ENCODE measurements around the gene SPRN. TPM values are rescaled to one million over a fixed set of nuclear protein-coding genes. Genes with fewer than 3 reads are reported as not detected.

Gene SPRN
- total RNA-seq, 1 experiment from 2014 or later = not detected

DNA sequence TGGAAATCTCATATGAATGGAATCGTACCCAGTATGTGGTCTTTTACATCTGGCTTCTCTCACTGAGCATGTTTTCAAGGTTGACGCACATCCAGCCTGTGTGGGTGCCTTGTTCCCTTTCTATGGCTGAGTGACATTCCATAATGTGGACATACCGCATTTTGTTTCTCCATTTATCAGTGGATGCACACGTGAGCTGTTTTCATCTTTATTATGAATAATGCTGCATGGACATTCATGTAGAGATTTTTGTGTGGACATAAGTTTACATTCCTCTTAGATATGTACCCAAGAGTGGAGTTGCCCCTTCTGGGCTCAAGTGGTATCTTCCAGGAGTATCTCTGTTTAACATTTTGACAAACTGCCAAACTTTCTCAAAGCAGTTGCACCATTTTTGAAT lies 28.0 kb upstream of the SPRN start:
- TF ChIP-seq CTCF (conservative IDR thresholded peaks at IDR 0.05; ENCODE audit: low read depth, low read length) (no peak), EZH2 (IDR thresholded peaks at IDR 0.05; ENCODE audit: borderline replicate concordance, low read depth, low read length, poor library complexity, severe bottlenecking) (no peak)
- no peak for DNase-seq (ENCODE audit: low spot score)
- H3K36me3 ChIP-seq (ENCODE audit: insufficient read depth, low read length, poor library complexity, severe bottlenecking) = no peaks in the 10 kb centered on the region
- BruUV-seq (replicated peaks) = no TSS peak
- H3K4me1 ChIP-seq (ENCODE audit: insufficient read depth, low read length, poor library complexity, severe bottlenecking) = no peaks in the 10 kb centered on the region
- H3K27ac ChIP-seq (ENCODE audit: low read depth, low read length, poor library complexity, severe bottlenecking) = no peak overlapping the region
- no peak overlapping the region for H3K4me3 ChIP-seq (ENCODE audit: low read depth, low read length, poor library complexity, severe bottlenecking)
- no peaks in the 10 kb centered on the region for H3K27me3 ChIP-seq (replicated peaks; ENCODE audit: insufficient read depth, low read depth, low read length, poor library complexity)
- CTCF ChIA-PET = no interaction called here
- H3K9me3 ChIP-seq (ENCODE audit: low read depth, low read length, poor library complexity, severe bottlenecking) = peaks cover 17% of the 10 kb centered on the region
- intact Hi-C loops (cut with micrococcal nuclease; ENCODE audit: unreplicated experiment) = no loop called here
- POLR2A ChIA-PET (ENCODE audit: low non-redundant PET) = no interaction called here

DNA sequence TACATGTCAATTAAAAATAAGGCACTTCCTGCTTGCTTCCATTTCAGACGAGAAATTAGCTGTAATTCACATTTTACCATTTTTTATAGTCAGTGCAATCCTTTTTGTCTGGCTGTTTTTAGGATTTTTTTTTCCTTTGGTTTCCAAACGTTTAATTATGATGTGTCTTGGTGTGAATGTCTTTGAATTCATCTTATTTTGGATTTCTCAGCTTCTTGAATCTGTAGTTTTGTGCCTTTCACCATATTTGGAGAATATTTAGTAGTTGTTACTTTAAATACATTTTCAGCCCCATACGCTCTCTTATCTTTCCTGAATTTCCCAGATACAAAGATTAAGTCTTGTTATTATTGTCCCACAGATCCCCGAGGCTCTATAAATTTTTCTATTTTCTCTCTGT lies 26.9 kb upstream of the SPRN start:
- TF ChIP-seq EZH2 (IDR thresholded peaks at IDR 0.05; ENCODE audit: borderline replicate concordance, low read depth, low read length, poor library complexity, severe bottlenecking) = no peak
- no peak for TF ChIP-seq CTCF (conservative IDR thresholded peaks at IDR 0.05; ENCODE audit: low read depth, low read length)
- intact Hi-C loops (cut with micrococcal nuclease; ENCODE audit: unreplicated experiment) = no loop called here
- no peaks in the 10 kb centered on the region for H3K36me3 ChIP-seq (ENCODE audit: insufficient read depth, low read length, poor library complexity, severe bottlenecking)
- CTCF ChIA-PET = no interaction called here
- no TSS peak for BruUV-seq (replicated peaks)
- DNase-seq (ENCODE audit: low spot score) = no peak
- H3K4me1 ChIP-seq (ENCODE audit: insufficient read depth, low read length, poor library complexity, severe bottlenecking) = no peaks in the 10 kb centered on the region
- no peak overlapping the region for H3K27ac ChIP-seq (ENCODE audit: low read depth, low read length, poor library complexity, severe bottlenecking)
- no peak overlapping the region for H3K4me3 ChIP-seq (ENCODE audit: low read depth, low read length, poor library complexity, severe bottlenecking)
- POLR2A ChIA-PET (ENCODE audit: low non-redundant PET) = no interaction called here
- H3K9me3 ChIP-seq (ENCODE audit: low read depth, low read length, poor library complexity, severe bottlenecking) = peaks cover 24% of the 10 kb centered on the region
- H3K27me3 ChIP-seq (replicated peaks; ENCODE audit: insufficient read depth, low read depth, low read length, poor library complexity) = no peaks in the 10 kb centered on the region

DNA sequence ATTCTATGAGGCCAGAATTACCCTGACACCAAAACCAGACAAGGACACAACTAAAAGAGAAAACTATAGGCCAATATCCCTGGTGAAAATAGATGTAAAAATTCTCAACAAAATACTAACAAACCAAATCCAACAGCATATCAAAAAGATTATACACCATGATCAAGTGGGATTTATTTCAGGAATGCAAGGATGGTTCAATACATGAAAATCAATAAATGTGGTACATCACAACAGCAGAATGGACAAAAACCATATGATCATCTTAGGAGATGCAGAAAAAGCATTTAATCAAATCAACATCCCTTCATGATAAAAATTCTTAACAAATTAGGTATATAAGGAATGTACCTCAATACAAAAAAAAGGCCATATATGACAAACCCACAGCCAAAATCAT lies 23.7 kb upstream of the SPRN start:
- H3K27me3 ChIP-seq (replicated peaks; ENCODE audit: insufficient read depth, low read depth, low read length, poor library complexity) = no peaks in the 10 kb centered on the region
- POLR2A ChIA-PET (ENCODE audit: low non-redundant PET) = no interaction called here
- H3K36me3 ChIP-seq (ENCODE audit: insufficient read depth, low read length, poor library complexity, severe bottlenecking) = no peaks in the 10 kb centered on the region
- no peak for DNase-seq (ENCODE audit: low spot score)
- TF ChIP-seq CTCF (conservative IDR thresholded peaks at IDR 0.05; ENCODE audit: low read depth, low read length) (no peak), EZH2 (IDR thresholded peaks at IDR 0.05; ENCODE audit: borderline replicate concordance, low read depth, low read length, poor library complexity, severe bottlenecking) (no peak)
- CTCF ChIA-PET = no interaction called here
- no peak overlapping the region for H3K27ac ChIP-seq (ENCODE audit: low read depth, low read length, poor library complexity, severe bottlenecking)
- H3K4me3 ChIP-seq (ENCODE audit: low read depth, low read length, poor library complexity, severe bottlenecking) = no peak overlapping the region
- BruUV-seq (replicated peaks) = no TSS peak
- intact Hi-C loops (cut with micrococcal nuclease; ENCODE audit: unreplicated experiment) = no loop called here
- peaks cover 24% of the 10 kb centered on the region for H3K9me3 ChIP-seq (ENCODE audit: low read depth, low read length, poor library complexity, severe bottlenecking)
- H3K4me1 ChIP-seq (ENCODE audit: insufficient read depth, low read length, poor library complexity, severe bottlenecking) = no peaks in the 10 kb centered on the region

Measured in A673 (cell line).